GM10266 (cell line): ENCODE data around the gene C1orf159.

Experiments
- DNase-seq: peaks from one replicate; pipeline ENCODE4 v3.0.0; 2012; ENCODE audit errors: extremely low spot score
- CTCF ChIP-seq: IDR thresholded peaks from 2 replicates; pipeline ENCODE4 v1.5.1; 2012; ENCODE audit warnings: mild to moderate bottlenecking, low read depth; ENCODE audit not compliant: control insufficient read depth, insufficient read depth; ENCODE audit errors: missing control alignments

C1orf159 gene

GRCh38 chr1:1063261-1063944 lies 52.5 kb downstream of the C1orf159 start:
- TF ChIP-seq CTCF: no peak
- DNase-seq: no peak

GRCh38 chr1:1062348-1063163 lies 53.3 kb downstream of the C1orf159 start:
- no peak for DNase-seq
- no peak for TF ChIP-seq CTCF

GRCh38 chr1:1061682-1062345 lies 54.1 kb downstream of the C1orf159 start:
- TF ChIP-seq CTCF: no peak
- no peak for DNase-seq

- TF ChIP-seq CTCF: no peak
- no peak for DNase-seq
These were observed 55.4 kb downstream of the C1orf159 start for GRCh38 chr1:1060281-1061000.

- no peak for TF ChIP-seq CTCF
- DNase-seq: peak; percentile 99
These were observed 56.2 kb downstream of the C1orf159 start for GRCh38 chr1:1059494-1060280.

GRCh38 chr1:1058921-1059493 lies 56.9 kb downstream of the C1orf159 start:
- no peak for DNase-seq
- TF ChIP-seq CTCF: peak; percentile 46
